Cardiac muscle cell (in vitro differentiated cells and primary cell): ENCODE data around the gene TAPBPL. TPM values are rescaled to one million over a fixed set of nuclear protein-coding genes. Genes with fewer than 3 reads are reported as not detected.
A peak's percentile ranks its signal among the peaks of the same experiment; 100 is the strongest.

Experiments
- DNase-seq, 2 donors: peaks; one replicate each; pipeline versions ENCODE4 v3.0.0 to v3.0.0-alpha.2; 2010 to 2017; ENCODE audit warnings: low read depth in 1 of 2, low spot score in 1 of 2
- H3K27ac ChIP-seq: fragments of 200-600 bp; sonication (generic); 2 replicates; pipeline ENCODE4 v1.5.1; 2016
- H3K27me3 ChIP-seq: fragments of 200-600 bp; sonication (generic); 2 replicates; pipeline ENCODE4 v1.6.0; 2016; ENCODE audit warnings: control low read depth
- H3K36me3 ChIP-seq: fragments of 200-600 bp; sonication (generic); 2 replicates; pipeline ENCODE4 v1.5.1; 2016; ENCODE audit warnings: control low read depth
- H3K4me1 ChIP-seq: fragments of 200-600 bp; sonication (generic); 2 replicates; pipeline ENCODE4 v1.8.1; 2017; ENCODE audit warnings: low read depth, mild to moderate bottlenecking, mixed run types
- H3K4me3 ChIP-seq: fragments of 200-600 bp; sonication (generic); 2 replicates; pipeline ENCODE4 v1.5.1; 2016; ENCODE audit warnings: mild to moderate bottlenecking
- H3K9me3 ChIP-seq: fragments of 200-600 bp; sonication (generic); 2 replicates; pipeline ENCODE4 v1.5.1; 2017; ENCODE audit warnings: low read depth, mild to moderate bottlenecking, control low read depth
- CTCF ChIP-seq: IDR thresholded peaks from 2 replicates; pipeline ENCODE4 v1.5.1; 2012; ENCODE audit warnings: low read depth, mild to moderate bottlenecking, low read length
- polyA plus RNA-seq: library from polyadenylated mRNA; unstranded; fragments of >200 nt; fragmentation: Nextera tagmentation; extraction: Ambion mirVana; gene quantifications from 2 replicates; pipeline ENCODE4 v1.2.1, GENCODE V29; 2016
- total RNA-seq: library from RNA; depleted of rRNA; stranded (reverse); fragments of >200 nt; gene quantifications from 2 replicates; pipeline ENCODE4 v1.2.3, GENCODE V29; 2016

Gene TAPBPL
- total and polyA plus RNA-seq, 2 experiments from 2014 or later, result 3.3 to 3.4 TPM

- peak overlapping the region; percentile 92 for H3K27ac ChIP-seq
- no peak for DNase-seq
- no peaks in the 10 kb centered on the region for H3K36me3 ChIP-seq
- H3K9me3 ChIP-seq, result no peaks in the 10 kb centered on the region
- H3K4me3 ChIP-seq, result peak overlapping the region; percentile 25
- no peak for TF ChIP-seq CTCF
- H3K27me3 ChIP-seq, result no peaks in the 10 kb centered on the region
- peaks cover 24% of the 10 kb centered on the region for H3K4me1 ChIP-seq
Measured at GRCh38 chr12:6450091-6450868, 1.6 kb upstream of the TAPBPL start.

- no peaks in the 10 kb centered on the region for H3K27me3 ChIP-seq
- H3K27ac ChIP-seq, result peak overlapping the region; percentile 92
- H3K4me3 ChIP-seq, result peak overlapping the region; percentile 25
- TF ChIP-seq CTCF, result no peak
- H3K36me3 ChIP-seq, result no peaks in the 10 kb centered on the region
- H3K4me1 ChIP-seq, result peaks cover 24% of the 10 kb centered on the region
- no peaks in the 10 kb centered on the region for H3K9me3 ChIP-seq
- no peak for DNase-seq
Measured at GRCh38 chr12:6450869-6451347, 934 bp upstream of the TAPBPL start.

- Histone ChIP-seq H3K4me3 (no peak overlapping the region), H3K36me3 (no peaks in the 10 kb centered on the region), H3K27me3 (no peaks in the 10 kb centered on the region), H3K27ac (peak overlapping the region; percentile 92), H3K4me1 (peaks cover 24% of the 10 kb centered on the region), H3K9me3 (no peaks in the 10 kb centered on the region)
- TF ChIP-seq CTCF, result no peak
- peak in 1 of 2 donors; percentile 15 for DNase-seq
Measured at GRCh38 chr12:6452245-6452943, 552 bp downstream of the TAPBPL start.

GRCh38 chr12:6452944-6453630 lies 1.2 kb downstream of the TAPBPL start:
- no peak for DNase-seq
- H3K27me3 ChIP-seq, result no peaks in the 10 kb centered on the region
- TF ChIP-seq CTCF, result no peak
- no peaks in the 10 kb centered on the region for H3K9me3 ChIP-seq
- H3K36me3 ChIP-seq, result no peaks in the 10 kb centered on the region
- no peak overlapping the region for H3K4me3 ChIP-seq
- H3K27ac ChIP-seq, result peak overlapping the region; percentile 92
- H3K4me1 ChIP-seq, result peaks cover 24% of the 10 kb centered on the region

DNA sequence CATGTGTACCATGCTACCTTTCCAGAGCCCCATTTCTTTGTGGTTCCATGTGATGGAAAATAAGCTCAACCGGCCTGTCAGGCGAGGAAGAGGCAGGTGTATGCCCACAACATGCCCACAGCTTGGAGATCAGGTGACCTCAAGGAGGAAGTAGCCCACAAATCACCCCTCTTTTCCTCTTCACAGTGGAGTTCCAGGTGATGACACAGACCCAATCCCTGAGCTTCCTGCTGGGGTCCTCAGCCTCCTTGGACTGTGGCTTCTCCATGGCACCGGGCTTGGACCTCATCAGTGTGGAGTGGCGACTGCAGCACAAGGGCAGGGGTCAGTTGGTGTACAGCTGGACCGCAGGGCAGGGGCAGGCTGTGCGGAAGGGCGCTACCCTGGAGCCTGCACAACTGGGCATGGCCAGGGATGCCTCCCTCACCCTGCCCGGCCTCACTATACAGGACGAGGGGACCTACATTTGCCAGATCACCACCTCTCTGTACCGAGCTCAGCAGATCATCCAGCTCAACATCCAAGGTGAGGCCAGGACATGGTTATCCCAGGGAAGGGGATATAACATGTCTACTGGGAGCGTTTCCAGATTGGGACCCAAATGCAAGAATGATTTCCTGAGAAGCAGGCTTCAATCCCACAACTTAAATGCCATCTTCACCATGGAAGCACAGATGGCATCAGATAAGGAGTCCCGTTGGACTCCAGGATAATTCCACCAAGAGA lies 5.5 kb downstream of the TAPBPL start:
- Histone ChIP-seq H3K36me3 (peaks cover 6% of the 10 kb centered on the region), H3K27ac (no peak overlapping the region), H3K9me3 (no peaks in the 10 kb centered on the region), H3K4me3 (no peak overlapping the region), H3K27me3 (no peaks in the 10 kb centered on the region), H3K4me1 (peaks cover 5% of the 10 kb centered on the region)
- no peak for TF ChIP-seq CTCF
- DNase-seq, result no peak
